GM18861 (cell line): ENCODE results near the gene NFASC.

ENCODE experiments used
- ATAC-seq: cut with Tn5 transposase; IDR thresholded peaks from one replicate; pipeline ENCODE4 v1.9.1; 2021; ENCODE audit not compliant: unreplicated experiment

Gene NFASC

GRCh38 chr1:204958317-204959307 lies 88.0 kb downstream of the NFASC start:
- ATAC-seq: no peak

- no peak for ATAC-seq
These were observed 88.7 kb downstream of the NFASC start for GRCh38 chr1:204959374-204959773.

- ATAC-seq: no peak
These were observed 89.2 kb downstream of the NFASC start for GRCh38 chr1:204959836-204960235.

- ATAC-seq: no peak
These were observed 89.9 kb downstream of the NFASC start for GRCh38 chr1:204960306-204961125.

- ATAC-seq: no peak
These were observed 91.2 kb downstream of the NFASC start for GRCh38 chr1:204961765-204962419.

- no peak for ATAC-seq
These were observed 92.3 kb downstream of the NFASC start for GRCh38 chr1:204962742-204963632.

- ATAC-seq: no peak
These were observed 96.8 kb downstream of the NFASC start for GRCh38 chr1:204967451-204967850.

- no peak for ATAC-seq
These were observed 97.5 kb downstream of the NFASC start for GRCh38 chr1:204968135-204968534.

GRCh38 chr1:204968951-204969350 lies 98.3 kb downstream of the NFASC start:
- no peak for ATAC-seq

GRCh38 chr1:204970937-204971336 lies 100.3 kb downstream of the NFASC start:
- ATAC-seq: no peak

- no peak for ATAC-seq
These were observed 101.1 kb downstream of the NFASC start for GRCh38 chr1:204971517-204972336.

- ATAC-seq: no peak
These were observed 101.8 kb downstream of the NFASC start for GRCh38 chr1:204972426-204972825.

GRCh38 chr1:204973449-204973848 lies 102.8 kb downstream of the NFASC start:
- ATAC-seq: no peak

- no peak for ATAC-seq
These were observed 103.7 kb downstream of the NFASC start for GRCh38 chr1:204974327-204974726.

GRCh38 chr1:204975021-204975420 lies 104.4 kb downstream of the NFASC start:
- ATAC-seq: no peak

GRCh38 chr1:204975568-204976235 lies 105.0 kb downstream of the NFASC start:
- no peak for ATAC-seq

- no peak for ATAC-seq
These were observed 106.0 kb downstream of the NFASC start for GRCh38 chr1:204976646-204977045.

- ATAC-seq: no peak
These were observed 106.7 kb downstream of the NFASC start for GRCh38 chr1:204977318-204977717.

- no peak for ATAC-seq
These were observed 108.1 kb downstream of the NFASC start for GRCh38 chr1:204978782-204979181.
